GM12878 (cell line): Measurements from ENCODE around the gene TESMIN.

Experiments used
- CREB1 ChIP-seq: IDR thresholded peaks from 2 replicates; pipeline ENCODE4 v1.6.1; 2012; ENCODE audit warnings: low read depth, mild to moderate bottlenecking, inconsistent platforms
- CREM ChIP-seq: IDR thresholded peaks from 2 replicates; pipeline ENCODE4 v1.6.1; 2014; ENCODE audit warnings: antibody characterized with exemption, low read depth
- CTCF ChIP-seq, 3 experiments: IDR thresholded peaks in 2 of 3; conservative IDR thresholded peaks in 1 of 3; 2 replicates each; pipeline ENCODE4 v1.5.1; 2011; ENCODE audit warnings: low read depth in 3 of 3, low read length in 3 of 3, mild to moderate bottlenecking in 3 of 3, control low read depth in 2 of 3, moderate library complexity in 2 of 3, inconsistent platforms in 1 of 3, mixed read lengths in 1 of 3; ENCODE audit not compliant: control insufficient read depth in 2 of 3, insufficient read depth in 1 of 3; ENCODE audit errors: extremely low read depth in 1 of 3
- ELK1 ChIP-seq: IDR thresholded peaks from 2 replicates; pipeline ENCODE4 v1.6.1; 2012; ENCODE audit warnings: low read depth, low read length, improper control_type of control experiment
- EZH2 ChIP-seq: IDR thresholded peaks from 2 replicates; pipeline ENCODE4 v1.6.1; 2012; ENCODE audit warnings: low read depth, mild to moderate bottlenecking, control low read depth, inconsistent platforms, low read length, borderline replicate concordance; ENCODE audit not compliant: control insufficient read depth
- HDAC2 ChIP-seq: fragments of 200-600 bp; sonication (generic); IDR thresholded peaks from 2 replicates; pipeline ENCODE4 v1.6.1; 2017
- MXI1 ChIP-seq: fragments of 150-350 bp; IDR thresholded peaks from 2 replicates; pipeline ENCODE4 v1.6.1; 2011; ENCODE audit warnings: low read depth, mild to moderate bottlenecking, inconsistent platforms, low read length, improper control_type of control experiment
- NFYA ChIP-seq: IDR thresholded peaks from 2 replicates; pipeline ENCODE4 v1.6.1; 2011; ENCODE audit warnings: low read depth, mild to moderate bottlenecking, low read length, improper control_type of control experiment, borderline replicate concordance
- POLR2A ChIP-seq: IDR thresholded peaks from 2 replicates; pipeline ENCODE4 v1.6.1; 2011; ENCODE audit warnings: low read depth, mild to moderate bottlenecking, low read length
- POU2F2 ChIP-seq: IDR thresholded peaks from 3 replicates; pipeline ENCODE4 v1.6.1; 2011; ENCODE audit warnings: low read depth, mild to moderate bottlenecking, low read length, borderline replicate concordance
- SP1 ChIP-seq: IDR thresholded peaks from one replicate; pipeline ENCODE4 v1.6.1; 2011; ENCODE audit warnings: low read depth, low read length
- SREBF2 ChIP-seq: IDR thresholded peaks from 2 replicates; pipeline ENCODE4 v1.6.1; 2012; ENCODE audit warnings: mild to moderate bottlenecking, low read length
- ZBTB40 ChIP-seq: fragments of 450-650 bp; IDR thresholded peaks from 2 replicates; pipeline ENCODE4 v1.6.1; 2016; ENCODE audit warnings: mild to moderate bottlenecking, moderate library complexity, borderline replicate concordance
- ZNF24 ChIP-seq: fragments of 450-650 bp; IDR thresholded peaks from 2 replicates; pipeline ENCODE4 v1.6.1; 2017; ENCODE audit warnings: antibody characterized with exemption, mild to moderate bottlenecking

- no peak for TF ChIP-seq POU2F2
- no peak for TF ChIP-seq ZNF24
- no peak for TF ChIP-seq SP1
- no peak for TF ChIP-seq ELK1
- no peak for TF ChIP-seq EZH2
- TF ChIP-seq CTCF (IDR thresholded peaks at IDR 0.05 in 2 of 3, conservative IDR thresholded peaks at IDR 0.05 in 1 of 3; ENCODE audit: control insufficient read depth in 2 of 3, extremely low read depth in 1 of 3, insufficient read depth in 1 of 3, low read depth in 3 of 3, low read length in 3 of 3) = no peak
- TF ChIP-seq POLR2A = no peak
- TF ChIP-seq HDAC2 = no peak
- TF ChIP-seq NFYA = no peak
- no peak for TF ChIP-seq CREB1
- no peak for TF ChIP-seq CREM
- no peak for TF ChIP-seq SREBF2
- no peak for TF ChIP-seq ZBTB40
- no peak for TF ChIP-seq MXI1
Observed at GRCh38 chr11:68734111-68734510, 17.2 kb downstream of the TESMIN start.
